OCI-LY7 (cell line): ENCODE results near the gene BTD. TPM values are rescaled to one million over a fixed set of nuclear protein-coding genes. Genes with fewer than 3 reads are reported as not detected.

Source experiments
- BruUV-seq: library from RNA; stranded (reverse); fragments of 400-500 nt; replicated peaks from 2 replicates; lab custom pipeline; 2021; lab: Mats Ljungman, UMichigan
- CTCF ChIA-PET: fragments of 300-600 bp; sonication (Branson Sonifier 250); formaldehyde crosslinking; loops from one replicate; lab custom pipeline; 2022; ENCODE audit warnings: antibody characterized with exemption; ENCODE audit not compliant: unreplicated experiment; lab: Charles Lee
- POLR2A ChIA-PET: fragments of 300-600 bp; sonication (Branson Sonifier 250); formaldehyde crosslinking; loops from one replicate; lab custom pipeline; 2022; ENCODE audit warnings: antibody characterized with exemption; lab: Charles Lee
- DNase-seq: peaks from one replicate; pipeline ENCODE4 v3.0.0-alpha.2; 2015; ENCODE audit warnings: low spot score
- H2AFZ ChIP-seq: fragments of 200-600 bp; sonication (generic), shearing (Covaris generic); 2 replicates; pipeline ENCODE4 v1.6.1; 2014; ENCODE audit warnings: mild to moderate bottlenecking, antibody characterized with exemption, low read length, moderate library complexity
- H3K27ac ChIP-seq: fragments of 200-600 bp; sonication (generic); 2 replicates; pipeline ENCODE4 v1.5.1; 2014; ENCODE audit warnings: mixed run types, low read depth, mild to moderate bottlenecking, moderate library complexity, low read length, inconsistent platforms; ENCODE audit not compliant: poor library complexity, severe bottlenecking
- H3K36me3 ChIP-seq: fragments of 200-600 bp; sonication (generic); 2 replicates; pipeline ENCODE4 v1.6.1; 2014; ENCODE audit warnings: mild to moderate bottlenecking, antibody characterized with exemption, low read length, moderate library complexity, mixed read lengths; ENCODE audit not compliant: insufficient read depth
- H3K4me1 ChIP-seq: fragments of 200-600 bp; sonication (generic); 2 replicates; pipeline ENCODE4 v1.5.1; 2014; ENCODE audit warnings: mild to moderate bottlenecking, low read length; ENCODE audit not compliant: insufficient read depth, poor library complexity, severe bottlenecking
- H3K4me2 ChIP-seq: fragments of 200-600 bp; sonication (generic); 2 replicates; pipeline ENCODE4 v1.6.1; 2014; ENCODE audit warnings: mild to moderate bottlenecking, low read length
- H3K4me3 ChIP-seq: fragments of 200-600 bp; sonication (generic); 2 replicates; pipeline ENCODE4 v1.5.1; 2014; ENCODE audit warnings: mild to moderate bottlenecking, low read depth, low read length; ENCODE audit not compliant: poor library complexity, severe bottlenecking
- H3K79me2 ChIP-seq: fragments of 200-600 bp; sonication (generic); 2 replicates; pipeline ENCODE4 v1.6.1; 2016; ENCODE audit warnings: low read depth, mild to moderate bottlenecking, low read length, moderate library complexity, mixed read lengths; ENCODE audit not compliant: insufficient read depth
- H3K9me2 ChIP-seq: fragments of 200-600 bp; sonication (generic); 2 replicates; pipeline ENCODE4 v1.6.1; 2016; ENCODE audit warnings: mild to moderate bottlenecking, low read length, mixed read lengths; ENCODE audit not compliant: insufficient read depth
- H3K9me3 ChIP-seq: fragments of 200-600 bp; sonication (generic); 2 replicates; pipeline ENCODE4 v1.6.1; 2014; ENCODE audit warnings: mild to moderate bottlenecking, mixed run types, low read length, mixed read lengths
- H4K20me1 ChIP-seq: fragments of 200-600 bp; sonication (generic); 2 replicates; pipeline ENCODE4 v1.6.1; 2014; ENCODE audit warnings: mild to moderate bottlenecking, antibody characterized with exemption, low read length, moderate library complexity, mixed read lengths; ENCODE audit not compliant: insufficient read depth
- EZH2phosphoT487 ChIP-seq: fragments of 200-600 bp; sonication (generic); IDR thresholded peaks from 2 replicates; pipeline ENCODE4 v1.6.1; 2018; ENCODE audit warnings: low read depth, borderline replicate concordance, mild to moderate bottlenecking, mixed run types, antibody characterized with exemption, low read length, moderate library complexity, mixed read lengths
- intact Hi-C: fragments of 100-400 bp; cut with micrococcal nuclease; formaldehyde crosslinking; loops from one replicate; pipeline ENCODE4 v1.10.0; 2022; ENCODE audit not compliant: unreplicated experiment
- total RNA-seq, 2 experiments: library from RNA; depleted of rRNA in 1 of 2; stranded (reverse); fragments of >200 nt in 1 of 2; shearing (Covaris generic) in 1 of 2; gene quantifications; 2 replicates each; pipeline ENCODE4 v1.2.3, GENCODE V29; 2014 to 2022
- TF ChIP-seq, protein P1 (sequence below): fragments of 200-600 bp; sonication (generic); conservative IDR thresholded peaks from 2 replicates; pipeline ENCODE4 v1.5.1; 2014; ENCODE audit warnings: mild to moderate bottlenecking, antibody characterized with exemption, low read length, moderate library complexity, mixed read lengths

The BTD gene
- total RNA-seq, 2 experiments from 2014 or later = 4.2 to 6.0 TPM

DNA sequence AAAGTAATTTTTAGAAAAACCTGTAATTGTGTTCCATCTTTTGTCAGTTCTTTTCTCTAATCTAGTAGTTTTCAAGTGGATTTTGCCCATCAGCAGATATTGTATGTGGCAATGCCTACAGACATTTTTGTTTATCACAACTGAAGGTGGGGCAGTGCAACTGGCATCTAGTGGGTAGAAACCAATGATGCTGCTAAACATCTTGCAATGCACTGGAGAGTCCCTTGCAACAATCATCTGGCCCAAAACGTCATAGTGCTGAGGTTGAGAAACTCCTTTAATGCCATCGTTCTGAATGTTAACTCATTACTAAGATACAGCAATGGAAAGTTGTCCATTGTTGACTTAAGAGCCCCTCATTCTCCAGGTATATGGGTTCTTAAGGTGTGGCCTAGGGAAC is 80.1 kb downstream of the BTD start:
- TF ChIP-seq, protein P1, sequence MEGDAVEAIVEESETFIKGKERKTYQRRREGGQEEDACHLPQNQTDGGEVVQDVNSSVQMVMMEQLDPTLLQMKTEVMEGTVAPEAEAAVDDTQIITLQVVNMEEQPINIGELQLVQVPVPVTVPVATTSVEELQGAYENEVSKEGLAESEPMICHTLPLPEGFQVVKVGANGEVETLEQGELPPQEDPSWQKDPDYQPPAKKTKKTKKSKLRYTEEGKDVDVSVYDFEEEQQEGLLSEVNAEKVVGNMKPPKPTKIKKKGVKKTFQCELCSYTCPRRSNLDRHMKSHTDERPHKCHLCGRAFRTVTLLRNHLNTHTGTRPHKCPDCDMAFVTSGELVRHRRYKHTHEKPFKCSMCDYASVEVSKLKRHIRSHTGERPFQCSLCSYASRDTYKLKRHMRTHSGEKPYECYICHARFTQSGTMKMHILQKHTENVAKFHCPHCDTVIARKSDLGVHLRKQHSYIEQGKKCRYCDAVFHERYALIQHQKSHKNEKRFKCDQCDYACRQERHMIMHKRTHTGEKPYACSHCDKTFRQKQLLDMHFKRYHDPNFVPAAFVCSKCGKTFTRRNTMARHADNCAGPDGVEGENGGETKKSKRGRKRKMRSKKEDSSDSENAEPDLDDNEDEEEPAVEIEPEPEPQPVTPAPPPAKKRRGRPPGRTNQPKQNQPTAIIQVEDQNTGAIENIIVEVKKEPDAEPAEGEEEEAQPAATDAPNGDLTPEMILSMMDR = no peak
- TF ChIP-seq EZH2phosphoT487 = no peak
- POLR2A ChIA-PET = interaction anchor here (0.7 kb wide), 1 partner anchor 125 kb away, joined by 3 read pairs; no protein-coding TSS in a partner anchor
- no peaks in the 10 kb centered on the region for H3K4me1 ChIP-seq
- H3K36me3 ChIP-seq = peaks cover 87% of the 10 kb centered on the region
- no peak overlapping the region for H3K27ac ChIP-seq
- no peaks in the 10 kb centered on the region; the same call in 1 of the 2 replicates for H4K20me1 ChIP-seq
- H2AFZ ChIP-seq = no peak overlapping the region
- no peak overlapping the region for H3K4me3 ChIP-seq
- CTCF ChIA-PET = no interaction called here
- H3K4me2 ChIP-seq = no peak overlapping the region
- H3K79me2 ChIP-seq = no peaks in the 10 kb centered on the region
- no peaks in the 10 kb centered on the region for H3K9me2 ChIP-seq
- BruUV-seq = no TSS peak
- DNase-seq = no peak
- intact Hi-C loops = no loop called here
- H3K9me3 ChIP-seq = no peaks in the 10 kb centered on the region

DNA sequence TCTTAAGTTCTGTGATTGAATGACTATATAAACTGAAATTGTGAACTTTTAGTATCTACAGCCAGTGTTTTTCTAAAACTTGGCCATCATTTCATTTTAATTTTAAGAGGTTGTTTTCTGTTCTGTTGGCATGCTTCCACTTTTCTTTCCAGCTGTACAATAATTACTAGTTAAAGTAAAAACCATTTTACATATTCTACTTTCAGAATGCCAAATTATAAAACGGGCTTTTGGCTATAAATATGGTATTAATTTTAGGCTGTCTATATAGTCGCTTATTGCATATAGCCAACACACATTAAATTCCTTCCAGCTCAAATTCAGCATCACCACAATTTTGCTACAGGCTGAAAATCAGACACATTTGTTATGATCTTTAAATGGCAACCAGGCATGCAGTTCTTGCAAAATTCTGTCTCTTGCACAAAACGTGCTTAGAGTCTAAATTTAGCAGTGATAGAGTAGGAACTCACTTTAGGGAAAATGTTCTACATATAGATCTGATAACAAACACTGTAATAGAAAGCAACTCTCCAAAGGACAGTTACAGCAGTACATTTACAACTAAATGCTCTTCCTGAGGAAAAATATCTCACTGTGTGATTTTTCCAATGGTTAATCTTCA is 81.1 kb downstream of the BTD start:
- ChIA-PET CTCF (no interaction called here), POLR2A (interaction anchor here (1.3 kb wide), 1 partner anchor 12 kb away, joined by 4 read pairs; no protein-coding TSS in a partner anchor)
- TF ChIP-seq EZH2phosphoT487 = no peak
- TF ChIP-seq, protein P1 = no peak
- no peak overlapping the region for H3K4me3 ChIP-seq
- no peak for DNase-seq
- peaks cover 82% of the 10 kb centered on the region for H3K36me3 ChIP-seq
- H3K4me1 ChIP-seq = no peaks in the 10 kb centered on the region
- H3K9me3 ChIP-seq = no peaks in the 10 kb centered on the region
- H3K9me2 ChIP-seq = no peaks in the 10 kb centered on the region
- no peak overlapping the region for H3K27ac ChIP-seq
- intact Hi-C loops = no loop called here
- H3K4me2 ChIP-seq = no peak overlapping the region
- H4K20me1 ChIP-seq = no peaks in the 10 kb centered on the region; the same call in 1 of the 2 replicates
- H3K79me2 ChIP-seq = no peaks in the 10 kb centered on the region
- no TSS peak for BruUV-seq
- H2AFZ ChIP-seq = no peak overlapping the region

DNA sequence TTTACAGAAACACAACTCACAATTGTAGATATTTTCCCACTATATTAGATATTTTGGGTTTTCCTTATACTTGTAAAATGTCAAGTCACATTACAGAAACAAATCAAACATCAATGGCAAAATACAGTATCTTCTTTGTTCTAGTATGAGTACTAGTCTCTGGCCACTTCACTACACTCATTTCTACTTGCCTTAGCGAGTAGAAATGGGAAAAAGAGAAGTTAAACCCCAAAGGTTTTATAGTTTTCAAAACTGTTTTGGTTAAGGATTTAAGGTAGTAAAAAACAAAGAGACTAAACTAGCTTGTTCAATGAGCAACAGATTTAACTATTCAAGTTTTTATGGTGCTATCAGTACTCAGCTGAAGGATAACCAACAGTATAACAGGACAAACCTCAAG is 81.7 kb downstream of the BTD start:
- no peak for DNase-seq
- no peak overlapping the region for H2AFZ ChIP-seq
- H3K4me1 ChIP-seq = no peaks in the 10 kb centered on the region
- no peaks in the 10 kb centered on the region; the same call in 1 of the 2 replicates for H4K20me1 ChIP-seq
- ChIA-PET CTCF (no interaction called here), POLR2A (interaction anchor here (1.3 to 1.4 kb wide), 2 partner anchors 10 to 12 kb away, joined by 3 to 4 read pairs; no protein-coding TSS in a partner anchor)
- H3K9me3 ChIP-seq = no peaks in the 10 kb centered on the region
- no peaks in the 10 kb centered on the region for H3K79me2 ChIP-seq
- H3K36me3 ChIP-seq = peaks cover 81% of the 10 kb centered on the region
- no peak overlapping the region for H3K4me3 ChIP-seq
- H3K27ac ChIP-seq = no peak overlapping the region
- no peak for TF ChIP-seq EZH2phosphoT487
- TF ChIP-seq, protein P1 = no peak
- H3K4me2 ChIP-seq = no peak overlapping the region
- H3K9me2 ChIP-seq = no peaks in the 10 kb centered on the region
- BruUV-seq = no TSS peak
- intact Hi-C loops = no loop called here
